ENCODE data around the gene GABRP. TPM values are rescaled to one million over a fixed set of nuclear protein-coding genes. Genes with fewer than 3 reads are reported as not detected.

Gene GABRP
- 3.1 and 5.1 TPM in 2 replicates for total RNA-seq
- long read RNA-seq, transcript GABRP-206 (9 exons, 1,567 nt) = major isoform, 6 of 12 reads
- long read RNA-seq, transcript GABRP-201 (10 exons, 3,310 nt) = minor isoform, 5 of 12 reads
- long read RNA-seq, partial matches to known transcripts = 0 of 12 reads
- long read RNA-seq, other reads (novel, unspliced or antisense) = 1 of 12 reads

GRCh38 chr5:170783498-170784247 lies at the start of gene GABRP:
GABRP (plus strand) TSS chr5:170783725; CDS start chr5:170788616, 4,891 bp downstream.
- no peaks in the 10 kb centered on the region for H3K4me1 Mint-ChIP-seq (ENCODE audit: low read depth)
- TF ChIP-seq CTCF (IDR thresholded peaks at IDR 0.05; ENCODE audit: unreplicated experiment) = no peak
- H3K4me3 Mint-ChIP-seq (ENCODE audit: low read depth) = no peak within 1 kb of the TSS
- no peaks in the 10 kb centered on the region for H3K36me3 Mint-ChIP-seq (ENCODE audit: insufficient read depth)
- DNase-seq (ENCODE audit: low spot score, unreplicated experiment) = no peak
- H3K9me3 Mint-ChIP-seq (ENCODE audit: low read depth) = no peaks in the 10 kb centered on the region
- peaks cover 36% of the 10 kb centered on the region for H3K27me3 Mint-ChIP-seq
- H3K27ac Mint-ChIP-seq = no peak within 1 kb of the TSS

- no peak overlapping the region for H3K4me3 Mint-ChIP-seq (ENCODE audit: low read depth)
- H3K4me1 Mint-ChIP-seq (ENCODE audit: low read depth) = no peaks in the 10 kb centered on the region
- DNase-seq (ENCODE audit: low spot score, unreplicated experiment) = no peak
Measured at GRCh38 chr5:170736966-170737365, 46.6 kb upstream of the GABRP start.

GRCh38 chr5:170737591-170737990 lies 45.9 kb upstream of the GABRP start:
- Mint-ChIP-seq H3K36me3 (ENCODE audit: insufficient read depth) (peaks cover 18% of the 10 kb centered on the region), H3K4me1 (ENCODE audit: low read depth) (no peaks in the 10 kb centered on the region), H3K27ac (no peak overlapping the region), H3K27me3 (peaks cover 27% of the 10 kb centered on the region), H3K4me3 (ENCODE audit: low read depth) (no peak overlapping the region), H3K9me3 (ENCODE audit: low read depth) (peaks cover 10% of the 10 kb centered on the region)
- DNase-seq (ENCODE audit: low spot score, unreplicated experiment) = no peak
- TF ChIP-seq CTCF (IDR thresholded peaks at IDR 0.05; ENCODE audit: unreplicated experiment) = no peak

More at GRCh38 chr5:170736966-170737365, 46.6 kb upstream of the GABRP start:
- Mint-ChIP-seq H3K27me3 (peaks cover 26% of the 10 kb centered on the region), H3K36me3 (ENCODE audit: insufficient read depth) (peaks cover 18% of the 10 kb centered on the region), H3K27ac (no peak overlapping the region), H3K9me3 (ENCODE audit: low read depth) (peaks cover 10% of the 10 kb centered on the region)
- no peak for TF ChIP-seq CTCF (IDR thresholded peaks at IDR 0.05; ENCODE audit: unreplicated experiment)

GRCh38 chr5:170738840-170739239 lies 44.7 kb upstream of the GABRP start:
- Mint-ChIP-seq H3K27me3 (peaks cover 30% of the 10 kb centered on the region), H3K9me3 (ENCODE audit: low read depth) (peaks cover 10% of the 10 kb centered on the region), H3K27ac (peak overlapping the region; percentile 10), H3K4me3 (ENCODE audit: low read depth) (no peak overlapping the region), H3K36me3 (ENCODE audit: insufficient read depth) (peaks cover 16% of the 10 kb centered on the region), H3K4me1 (ENCODE audit: low read depth) (no peaks in the 10 kb centered on the region)
- TF ChIP-seq CTCF (IDR thresholded peaks at IDR 0.05; ENCODE audit: unreplicated experiment) = no peak
- DNase-seq (ENCODE audit: low spot score, unreplicated experiment) = no peak

GRCh38 chr5:170739446-170739845 lies 44.1 kb upstream of the GABRP start:
- DNase-seq (ENCODE audit: low spot score, unreplicated experiment) = no peak
- Mint-ChIP-seq H3K4me3 (ENCODE audit: low read depth) (no peak overlapping the region), H3K27me3 (peaks cover 36% of the 10 kb centered on the region), H3K36me3 (ENCODE audit: insufficient read depth) (peaks cover 16% of the 10 kb centered on the region), H3K9me3 (ENCODE audit: low read depth) (peaks cover 10% of the 10 kb centered on the region), H3K4me1 (ENCODE audit: low read depth) (no peaks in the 10 kb centered on the region), H3K27ac (no peak overlapping the region)
- TF ChIP-seq CTCF (IDR thresholded peaks at IDR 0.05; ENCODE audit: unreplicated experiment) = no peak

Measured in progenitor cell of endocrine pancreas (in vitro differentiated cells).